Tibial nerve (tissue), 4 donors: ENCODE results near the gene NOS3. TPM values are rescaled to one million over a fixed set of nuclear protein-coding genes. Genes with fewer than 3 reads are reported as not detected.

ENCODE experiments used
- DNase-seq, 2 donors: peaks; one replicate each; pipeline ENCODE4 v3.0.0-alpha.2; 2019; ENCODE audit warnings: low spot score in 2 of 2
- H3K27ac ChIP-seq, 4 donors: fragments of 200-600 bp; sonication (generic) in 3 of 4; one replicate each; pipeline ENCODE4 v1.5.1; 2017 to 2019; ENCODE audit warnings: mild to moderate bottlenecking in 1 of 4
- H3K27me3 ChIP-seq, 2 donors: fragments of 200-600 bp; sonication (generic) in 1 of 2; one replicate each; pipeline versions ENCODE4 v1.5.1 to v1.6.0; 2017 to 2019
- H3K36me3 ChIP-seq, 3 donors: fragments of 200-600 bp; sonication (generic); one replicate each; pipeline ENCODE4 v1.5.1; 2018 to 2019
- H3K4me1 ChIP-seq, 4 donors: fragments of 200-600 bp; sonication (generic) in 3 of 4; one replicate each; pipeline ENCODE4 v1.5.1; 2017 to 2019
- H3K4me3 ChIP-seq, 4 donors: fragments of 200-600 bp; sonication (generic) in 3 of 4; one replicate each; pipeline ENCODE4 v1.5.1; 2017 to 2019; ENCODE audit warnings: mild to moderate bottlenecking in 1 of 4, moderate library complexity in 1 of 4
- H3K9me3 ChIP-seq, 4 donors: fragments of 200-600 bp; sonication (generic) in 3 of 4; one replicate each; pipeline ENCODE4 v1.5.1; 2017 to 2019
- CTCF ChIP-seq, 5 experiments: fragments of 200-600 bp in 3 of 5; fragments of 450-650 bp in 2 of 5; sonication (generic) in 3 of 5; IDR thresholded peaks; one replicate each; pipeline ENCODE4 v1.5.1; 2016 to 2019; ENCODE audit warnings: antibody characterized with exemption in 5 of 5, mild to moderate bottlenecking in 3 of 5, moderate library complexity in 2 of 5
- EP300 ChIP-seq, 2 donors: sonication (generic); formaldehyde crosslinking; IDR thresholded peaks; one replicate each; pipeline ENCODE4 v1.6.1; 2017; ENCODE audit warnings: antibody characterized with exemption in 2 of 2, mild to moderate bottlenecking in 1 of 2
- POLR2A ChIP-seq, 2 donors: fragments of 450-650 bp; IDR thresholded peaks; one replicate each; pipeline ENCODE4 v1.6.1; 2017; ENCODE audit warnings: antibody characterized with exemption in 2 of 2, mild to moderate bottlenecking in 2 of 2, moderate library complexity in 2 of 2
- WGBS, 2 donors: methylation state at CpG; one replicate each; pipeline ENCODE4 v1.1.5; 2018; 5-methylcytosine and 5-hydroxymethylcytosine counted together
- total RNA-seq, 4 donors: library from RNA; depleted of rRNA; stranded (reverse); fragments of >200 nt; gene quantifications; one replicate each; pipeline ENCODE4 v1.1.0, GENCODE V29; 2016

The NOS3 gene
- total RNA-seq, 4 donors from 2014 or later: 20.3 to 38.1 (median 23.8) TPM

- H3K27me3 ChIP-seq: peaks cover 0 to 36% of the 10 kb centered on the region in 2 donors
- TF ChIP-seq CTCF (IDR thresholded peaks at IDR 0.05) (peak; percentile 30 to 63 (median 48)), POLR2A (IDR thresholded peaks at IDR 0.05) (no peak)
- no peaks in the 10 kb centered on the region for H3K36me3 ChIP-seq
- no peak overlapping the region for H3K27ac ChIP-seq
- H3K9me3 ChIP-seq: peaks cover 0 to 5% (median 0%) of the 10 kb centered on the region in 4 donors
- H3K4me3 ChIP-seq: no peak overlapping the region
- peaks cover 0 to 18% (median 4%) of the 10 kb centered on the region in 4 donors for H3K4me1 ChIP-seq
- peak; percentile 25 to 53 for DNase-seq
- WGBS, 2 donors: 9 to 11% methylated on average over 16 of the region's 16 CpGs
Measured at GRCh38 chr7:150986099-150986512, 4.7 kb upstream of the NOS3 start.

GRCh38 chr7:150986556-150986955, 4.3 kb upstream of the NOS3 start:
- Histone ChIP-seq H3K36me3 (no peaks in the 10 kb centered on the region), H3K9me3 (peaks cover 0 to 5% (median 0%) of the 10 kb centered on the region in 4 donors), H3K27me3 (peaks cover 0 to 36% of the 10 kb centered on the region in 2 donors), H3K27ac (no peak overlapping the region), H3K4me3 (no peak overlapping the region), H3K4me1 (peaks cover 0 to 18% (median 4%) of the 10 kb centered on the region in 4 donors)
- TF ChIP-seq EP300 (IDR thresholded peaks at IDR 0.05) (no peak), CTCF (IDR thresholded peaks at IDR 0.05) (no peak), POLR2A (IDR thresholded peaks at IDR 0.05) (no peak)
- 71 to 87% methylated on average over 4 to 5 of the region's 5 CpGs for WGBS, 2 donors
- no peak for DNase-seq

- WGBS, 2 donors: 14 to 16% methylated on average over 27 to 31 of the region's 31 CpGs
- Histone ChIP-seq H3K4me3 (peak overlapping the region in 1 of 4 donors; percentile 2), H3K4me1 (peaks cover 0 to 18% (median 4%) of the 10 kb centered on the region in 4 donors), H3K36me3 (no peaks in the 10 kb centered on the region), H3K27ac (peak overlapping the region in 1 of 4 donors; percentile 50), H3K27me3 (peaks cover 0 to 44% of the 10 kb centered on the region in 2 donors), H3K9me3 (peaks cover 0 to 5% (median 0%) of the 10 kb centered on the region in 4 donors)
- peak in 1 of 2 donors; percentile 33 for DNase-seq
- TF ChIP-seq POLR2A (IDR thresholded peaks at IDR 0.05) (no peak), EP300 (IDR thresholded peaks at IDR 0.05) (peak in 1 of 2 donors; percentile 19), CTCF (IDR thresholded peaks at IDR 0.05) (peak; percentile 79 to 84 (median 81))
Measured at GRCh38 chr7:150988230-150989226, 2.3 kb upstream of the NOS3 start.

- Histone ChIP-seq H3K4me1 (peaks cover 0 to 18% (median 4%) of the 10 kb centered on the region in 4 donors), H3K4me3 (no peak overlapping the region), H3K27me3 (peaks cover 0 to 41% of the 10 kb centered on the region in 2 donors), H3K9me3 (peaks cover 0 to 5% (median 0%) of the 10 kb centered on the region in 4 donors), H3K27ac (peak overlapping the region in 1 of 4 donors; percentile 50), H3K36me3 (no peaks in the 10 kb centered on the region)
- WGBS, 2 donors: 54 to 59% methylated on average over 7 of the region's 7 CpGs
- no peak for DNase-seq
- no peak for TF ChIP-seq POLR2A (IDR thresholded peaks at IDR 0.05)
- no peak for TF ChIP-seq EP300 (IDR thresholded peaks at IDR 0.05)
- TF ChIP-seq CTCF (IDR thresholded peaks at IDR 0.05): no peak
Measured at GRCh38 chr7:150989456-150989855, 1.4 kb upstream of the NOS3 start.
